HG02870 (cell line): ENCODE measurements around the gene TBX20.

Experiments used
- ATAC-seq: cut with Tn5 transposase; IDR thresholded peaks from one replicate; pipeline ENCODE4 v1.9.1; 2021; ENCODE audit warnings: mild to moderate bottlenecking, moderate library complexity; ENCODE audit not compliant: unreplicated experiment

TBX20 gene

DNA sequence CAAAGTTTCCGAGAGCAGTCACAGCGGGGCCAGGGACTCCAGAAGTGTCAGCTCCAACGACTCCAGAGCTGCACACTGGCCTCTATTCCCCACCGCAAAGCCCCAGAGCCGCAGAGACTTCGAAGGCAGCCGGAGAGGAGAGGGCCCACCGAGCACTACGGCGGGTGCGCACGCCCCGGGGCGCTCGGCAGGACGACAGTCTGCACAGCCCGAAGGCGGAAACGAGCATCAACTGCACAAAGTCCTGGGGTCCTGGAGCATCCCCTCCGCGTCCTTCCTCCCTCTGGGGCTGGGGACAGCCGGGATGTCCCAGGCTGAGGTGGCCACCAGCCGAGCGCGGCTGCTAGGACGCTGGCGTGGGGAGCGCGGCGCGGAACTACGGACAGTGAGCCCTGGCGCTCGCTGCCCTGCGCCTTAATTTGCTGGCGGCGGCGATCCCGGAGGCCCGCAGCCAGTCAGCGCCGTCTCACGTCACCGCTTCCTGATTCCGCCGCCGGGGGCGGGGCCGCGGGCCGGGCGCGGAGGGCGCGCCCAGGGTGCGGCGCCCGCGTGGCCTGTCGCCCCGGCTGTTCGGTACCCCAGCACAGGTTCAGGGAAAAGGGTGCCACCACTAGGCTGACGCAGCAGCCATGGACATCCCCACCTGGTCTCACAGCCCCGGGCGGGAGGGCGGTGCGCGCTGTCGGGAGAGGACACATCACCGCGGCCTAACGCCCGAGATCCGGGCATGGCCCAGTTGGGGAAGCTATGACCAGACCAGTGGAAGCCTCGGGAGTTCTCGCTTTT, at the start of gene TBX20:
TSS of gene TBX20 (minus strand) at position 391 of the 786 bp plus-strand sequence. CDS start 480 bp downstream, outside the sequence.
- ATAC-seq, result no peak

- ATAC-seq, result no peak
Observed at GRCh38 chr7:35289376-35289775, 35.5 kb upstream of the TBX20 start.

DNA sequence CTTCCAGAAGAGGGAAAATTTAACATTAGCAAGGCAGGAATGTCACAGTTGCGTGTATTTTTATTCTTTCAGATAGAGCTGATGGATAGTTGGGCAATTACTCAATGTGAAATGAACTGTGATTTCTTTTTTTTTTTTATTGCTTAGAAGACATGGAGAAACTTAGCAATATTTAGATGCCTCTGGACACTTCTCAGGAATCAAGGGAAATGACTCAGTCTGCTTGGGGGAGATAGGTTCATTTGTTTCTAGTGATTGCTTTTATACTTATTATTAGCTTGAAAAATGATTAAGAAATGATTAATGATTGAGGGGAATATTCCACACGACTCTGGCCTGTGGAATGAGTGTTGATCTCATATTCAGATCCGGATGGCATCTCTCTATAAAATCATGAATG, 33.1 kb upstream of the TBX20 start:
- no peak for ATAC-seq

DNA sequence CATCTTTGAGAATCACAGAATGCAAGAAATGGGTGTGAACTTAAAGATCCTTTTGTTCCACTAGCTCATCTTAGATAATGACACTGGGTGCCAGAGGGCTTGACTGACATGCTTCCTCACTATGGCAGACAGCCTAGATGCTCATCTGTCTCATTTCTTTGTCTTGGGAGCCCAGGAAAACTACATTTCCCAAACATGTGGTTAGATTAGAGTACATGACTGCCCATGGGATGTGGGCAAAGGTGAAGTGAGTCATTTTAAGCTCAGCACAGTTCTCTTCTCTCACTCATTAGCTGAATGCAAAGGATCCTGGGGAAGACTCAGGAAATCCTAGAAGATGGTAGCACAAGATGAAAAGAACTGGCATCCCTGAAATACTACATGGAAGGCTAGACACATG, 32.5 kb upstream of the TBX20 start:
- ATAC-seq, result no peak

GRCh38 chr7:35285799-35286198, 31.9 kb upstream of the TBX20 start:
- ATAC-seq, result no peak

- ATAC-seq, result no peak
Observed at GRCh38 chr7:35280902-35281301, 27.0 kb upstream of the TBX20 start.

DNA sequence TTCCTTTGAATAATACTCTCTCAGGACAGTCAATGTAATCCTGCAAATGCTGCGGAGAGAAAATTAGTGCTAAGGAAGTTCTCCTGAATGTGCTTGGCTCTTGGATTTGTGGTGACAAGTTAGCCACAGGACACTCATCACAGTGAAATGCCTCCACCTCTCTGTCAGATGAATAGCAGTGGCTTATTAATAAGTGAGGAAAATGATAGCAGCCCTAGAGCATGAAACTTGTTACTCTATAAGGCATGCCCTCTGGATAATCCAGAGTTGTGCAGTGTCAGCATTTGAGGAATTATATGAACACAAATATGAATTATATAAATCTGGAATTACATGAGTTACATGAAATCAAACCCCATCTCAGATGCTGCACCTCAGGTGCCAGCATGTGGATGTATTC, 23.5 kb upstream of the TBX20 start:
- no peak for ATAC-seq

DNA sequence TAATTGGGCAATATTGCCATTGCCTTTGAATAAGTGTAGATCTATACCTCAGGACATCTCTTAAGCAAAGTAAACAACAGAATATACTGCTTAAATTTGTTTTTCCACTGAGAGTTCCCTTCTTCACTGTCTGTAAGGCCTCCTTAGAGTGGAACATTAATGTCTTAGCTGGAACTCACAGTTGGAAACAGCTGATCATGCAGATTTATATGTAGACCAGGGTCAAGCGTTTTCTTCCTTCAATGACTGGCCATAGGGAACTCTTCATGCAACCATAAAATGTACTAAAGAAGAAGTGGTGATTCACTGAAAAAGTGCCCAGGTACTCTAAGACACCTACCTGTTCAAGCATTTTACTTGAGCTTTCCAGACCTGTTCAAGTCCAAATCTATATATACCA, 18.3 kb upstream of the TBX20 start:
- no peak for ATAC-seq

GRCh38 chr7:35268953-35269352, 15.1 kb upstream of the TBX20 start:
- no peak for ATAC-seq

GRCh38 chr7:35267411-35267810, 13.5 kb upstream of the TBX20 start:
- ATAC-seq, result no peak

- ATAC-seq, result no peak
Observed at GRCh38 chr7:35263396-35263795, 9.5 kb upstream of the TBX20 start.

GRCh38 chr7:35261476-35262285, 7.8 kb upstream of the TBX20 start:
- ATAC-seq, result no peak

- no peak for ATAC-seq
Observed at GRCh38 chr7:35261041-35261440, 7.1 kb upstream of the TBX20 start.

DNA sequence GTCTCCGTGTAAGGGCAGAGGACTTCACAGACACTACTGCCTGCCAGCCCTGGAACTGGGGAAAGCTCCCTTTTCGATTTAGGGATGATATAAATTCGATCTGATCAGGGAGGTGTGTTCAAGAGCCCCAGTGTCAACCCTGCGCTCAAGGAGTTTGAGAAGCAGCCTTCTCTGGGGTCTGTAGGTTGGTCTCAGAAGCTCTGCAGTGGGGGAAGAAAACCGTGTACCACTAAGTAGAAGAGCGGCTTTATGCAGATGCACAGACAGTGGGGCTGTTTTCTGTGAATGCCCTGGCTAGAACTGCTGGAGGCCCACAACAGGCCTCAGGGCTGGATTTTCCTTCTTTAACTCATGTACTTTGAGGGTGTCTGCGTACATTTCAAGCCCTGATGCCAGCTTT, 6.3 kb upstream of the TBX20 start:
- no peak for ATAC-seq

- no peak for ATAC-seq
Observed at GRCh38 chr7:35259523-35259908, 5.6 kb upstream of the TBX20 start.

DNA sequence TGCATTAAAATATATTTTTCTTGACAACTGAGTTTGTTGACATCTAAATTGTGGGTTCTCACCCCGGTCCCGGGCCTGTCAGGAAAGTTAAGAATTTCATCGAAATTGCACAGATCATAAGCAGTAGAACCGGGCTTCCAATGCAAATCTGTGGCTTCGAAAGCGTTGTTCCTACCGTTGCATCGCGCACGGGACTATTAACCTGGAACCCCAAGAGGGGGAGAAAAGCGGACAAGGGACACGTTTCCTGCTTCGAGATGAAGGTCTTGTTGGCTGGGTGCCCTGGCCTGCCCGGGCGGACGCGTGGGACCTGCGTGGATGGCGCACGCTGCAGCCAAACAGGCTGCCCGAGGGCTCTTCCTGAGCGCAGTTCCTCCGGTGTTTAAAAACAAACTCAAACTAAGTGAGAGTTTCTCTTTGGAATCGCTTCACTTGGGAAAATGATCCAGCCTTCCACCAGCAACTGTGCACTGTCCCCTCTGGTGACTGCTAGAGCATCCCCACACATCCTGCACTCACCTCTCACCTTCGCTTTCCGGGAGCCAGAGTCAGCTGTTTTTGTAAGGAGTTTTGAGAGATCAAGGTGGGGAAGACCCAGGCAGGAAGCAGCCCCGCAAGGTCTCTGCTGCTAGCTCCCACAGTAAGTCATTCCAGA, 5.1 kb upstream of the TBX20 start:
- no peak for ATAC-seq

GRCh38 chr7:35258125-35258867, 4.4 kb upstream of the TBX20 start:
- ATAC-seq, result no peak

DNA sequence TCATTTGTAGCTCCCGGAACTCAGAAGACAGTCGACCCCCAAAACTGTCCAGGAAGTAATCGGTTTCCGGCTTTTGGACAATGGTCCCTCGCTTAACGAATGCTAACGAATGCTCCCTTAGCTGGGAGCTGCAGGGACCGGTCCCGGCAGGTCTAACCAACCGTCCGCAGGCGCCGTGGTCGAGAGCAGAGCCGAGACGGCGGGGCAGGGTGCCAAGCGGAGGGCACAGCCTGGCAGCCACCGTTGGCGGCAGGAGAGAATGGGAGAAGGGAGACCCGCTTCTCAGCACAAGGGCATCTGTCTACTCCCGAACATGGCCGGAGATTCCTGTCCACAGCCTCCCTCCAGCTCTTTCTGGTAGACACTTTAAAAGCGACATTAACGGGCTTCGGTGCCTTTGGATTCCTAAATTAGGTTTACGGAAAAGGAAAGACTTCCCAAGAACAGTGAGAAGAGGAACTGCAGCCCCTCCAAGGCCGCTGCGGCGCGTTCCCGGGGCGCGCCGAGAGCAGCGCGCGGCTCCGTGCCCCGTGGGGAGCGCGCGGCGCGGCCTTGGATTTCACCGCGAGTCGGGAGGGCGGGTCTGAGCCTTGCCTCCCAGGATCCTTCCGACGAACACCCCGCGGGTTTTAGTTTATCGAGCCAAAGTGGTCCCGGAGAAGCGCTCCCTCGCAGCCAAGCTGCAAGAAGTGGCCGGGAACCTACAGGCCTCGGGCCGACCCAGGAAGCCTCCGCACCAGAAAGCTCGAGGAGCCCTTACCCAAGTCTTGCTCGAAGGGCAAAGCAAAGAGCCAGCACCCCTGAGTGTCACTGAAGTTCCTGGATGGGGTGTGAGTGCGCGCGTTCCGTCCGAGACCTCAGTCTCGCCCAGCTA, 3.6 kb upstream of the TBX20 start:
- no peak for ATAC-seq

GRCh38 chr7:35256256-35257175, 2.6 kb upstream of the TBX20 start:
- ATAC-seq, result no peak
